Spleen (tissue), 11 donors: Measurements from ENCODE around the gene EIF4B. TPM values are rescaled to one million over a fixed set of nuclear protein-coding genes. Genes with fewer than 3 reads are reported as not detected.

ENCODE experiments used
- DNase-seq: peaks from one replicate; pipeline ENCODE4 v3.0.0-alpha.2; 2020
- H3K27ac ChIP-seq, 8 donors: fragments of 200-600 bp; sonication (generic) in 7 of 8; 1 replicate in 4 of 8; 2 replicates in 4 of 8; pipeline versions ENCODE4 v1.5.0 to v1.8.0; 2016 to 2021; ENCODE audit warnings: inconsistent platforms in 4 of 8, mild to moderate bottlenecking in 4 of 8, moderate library complexity in 1 of 8
- H3K27me3 ChIP-seq, 7 donors: fragments of 200-600 bp; sonication (generic) in 6 of 7; replicated peaks in 1 of 7; 1 replicate in 4 of 7; 2 replicates in 3 of 7; pipeline versions ENCODE4 v1.5.0 to v1.8.0; 2016 to 2021; ENCODE audit warnings: inconsistent platforms in 3 of 7, mild to moderate bottlenecking in 1 of 7
- H3K36me3 ChIP-seq, 6 donors: fragments of 200-600 bp; sonication (generic) in 5 of 6; 1 replicate in 4 of 6; 2 replicates in 2 of 6; pipeline versions ENCODE4 v1.5.0 to v1.8.0; 2016 to 2021; ENCODE audit warnings: inconsistent platforms in 2 of 6
- H3K4me1 ChIP-seq, 6 donors: fragments of 200-600 bp; sonication (generic) in 5 of 6; 1 replicate in 3 of 6; 2 replicates in 3 of 6; pipeline versions ENCODE4 v1.5.0 to v1.8.0; 2016 to 2021; ENCODE audit warnings: inconsistent platforms in 3 of 6
- H3K4me3 ChIP-seq, 8 donors: fragments of 200-600 bp; sonication (generic) in 7 of 8; 1 replicate in 4 of 8; 2 replicates in 4 of 8; pipeline versions ENCODE4 v1.5.0 to v1.8.0; 2016 to 2021; ENCODE audit warnings: inconsistent platforms in 4 of 8, mild to moderate bottlenecking in 4 of 8, moderate library complexity in 2 of 8
- H3K9me3 ChIP-seq, 8 donors: fragments of 200-600 bp; sonication (generic) in 7 of 8; 1 replicate in 4 of 8; 2 replicates in 4 of 8; pipeline versions ENCODE4 v1.5.0 to v1.8.0; 2016 to 2021; ENCODE audit warnings: inconsistent platforms in 4 of 8
- CTCF ChIP-seq, 11 experiments: fragments of 200-600 bp in 7 of 11; fragments of 450-650 bp in 4 of 11; sonication (generic) in 4 of 11; IDR thresholded peaks in 8 of 11; conservative IDR thresholded peaks in 3 of 11; 1 replicate in 7 of 11; 2 replicates in 4 of 11; pipeline versions ENCODE4 v1.4.0 to v1.8.0; 2016 to 2021; ENCODE audit warnings: antibody characterized with exemption in 11 of 11, inconsistent platforms in 4 of 11, mild to moderate bottlenecking in 1 of 11
- POLR2A ChIP-seq, 3 donors: fragments of 450-650 bp; IDR thresholded peaks; one replicate each; pipeline ENCODE4 v1.5.1; 2017; ENCODE audit warnings: antibody characterized with exemption in 3 of 3, mild to moderate bottlenecking in 1 of 3
- POLR2AphosphoS5 ChIP-seq, 3 donors: sonication (generic); formaldehyde crosslinking; IDR thresholded peaks; one replicate each; pipeline ENCODE4 v1.5.1; 2017; ENCODE audit warnings: antibody characterized with exemption in 3 of 3
- whole genome bisulfite sequencing, 5 donors: extraction: QIAGEN DNeasy Blood & Tissue Kit in 3 of 5; methylation state at CpG; one replicate each; pipeline versions ENCODE4 v1.1.5 to v1.1.7; 2013 to 2018; 5-methylcytosine and 5-hydroxymethylcytosine counted together
- intact Hi-C: fragments of 100-400 bp; cut with DNase I; formaldehyde crosslinking; loops from one replicate; pipeline ENCODE4 v1.15.0; 2023; ENCODE audit warnings: low total_unique reads
- polyA plus RNA-seq, 3 donors: library from polyadenylated mRNA; stranded (reverse); fragments of 200-250 nt; gene quantifications; one replicate each; pipeline ENCODE4 v1.2.1, GENCODE V29; 2013
- total RNA-seq, 7 donors: library from RNA; depleted of rRNA in 3 of 7; stranded (reverse); fragments of >200 nt in 3 of 7; fragmentation: NEBNext Ultra II Directional in 4 of 7; extraction: Animal tissue kit (Norgen Biotek cat#: 25700) in 4 of 7; gene quantifications; one replicate each; pipeline versions ENCODE4 v1.1.0 to v1.2.1, GENCODE V29; 2016 to 2021
- donor health status: healthy with polysubstance abuse.
- donor health status: DM: no; HTN: no; CAD: no; lungs with moderate emphysema.
- donor health status: DM: no; HTN: no; CAD: no.
- donor health status: Bipolar disorder and iron deficiency.
- donor health status: healthy.
- donor health status: DM: no; HTN: no; CAD: no.
- donor health status: DM: yes; HTN: yes; CAD: no.

EIF4B gene
- total and polyA plus RNA-seq, 10 donors: 105 to 490 (median 398) TPM

GRCh38 chr12:53070877-53071492, 64.7 kb downstream of the EIF4B start:
- peak; percentile 24 to 64 (median 28) for TF ChIP-seq POLR2AphosphoS5 (IDR thresholded peaks at IDR 0.05)
- no peak for TF ChIP-seq POLR2A (IDR thresholded peaks at IDR 0.05)
- TF ChIP-seq CTCF (IDR thresholded peaks at IDR 0.05 in 8 of 11, conservative IDR thresholded peaks at IDR 0.05 in 3 of 11): no peak
- intact Hi-C loops: loop anchor here (10.0 kb wide), 1 partner anchor 134 kb away; the partner anchor contains the start of gene ITGB7
- H3K9me3 ChIP-seq: no peaks in the 10 kb centered on the region
- peak; percentile 66 for DNase-seq
- H3K4me3 ChIP-seq: no peak overlapping the region
- no peaks in the 10 kb centered on the region for H3K27me3 ChIP-seq
- peaks cover 22 to 100% (median 72%) of the 10 kb centered on the region in 6 donors for H3K4me1 ChIP-seq
- peak overlapping the region; percentile 58 to 94 (median 74) for H3K27ac ChIP-seq
- H3K36me3 ChIP-seq: peaks cover 0 to 100% (median 39%) of the 10 kb centered on the region in 6 donors
- WGBS, 5 donors: 80 to 92% (median 90%) methylated on average over 7 of the region's 7 CpGs

- intact Hi-C loops: loop anchor here (10.0 kb wide), 1 partner anchor 133 kb away; the partner anchor contains the start of gene ITGB7
- no peak for DNase-seq
- H3K27me3 ChIP-seq: no peaks in the 10 kb centered on the region
- no peaks in the 10 kb centered on the region for H3K9me3 ChIP-seq
- no peak overlapping the region for H3K4me3 ChIP-seq
- peak overlapping the region; percentile 70 to 94 (median 78) for H3K27ac ChIP-seq
- peaks cover 19 to 100% (median 69%) of the 10 kb centered on the region in 6 donors for H3K4me1 ChIP-seq
- WGBS, 5 donors: 46 to 65% (median 62%) methylated on average over 11 of the region's 11 CpGs
- peaks cover 0 to 100% (median 39%) of the 10 kb centered on the region in 6 donors for H3K36me3 ChIP-seq
- TF ChIP-seq CTCF (IDR thresholded peaks at IDR 0.05 in 8 of 11, conservative IDR thresholded peaks at IDR 0.05 in 3 of 11) (peak in 2 of 11 experiments; percentile 15 to 26), POLR2A (IDR thresholded peaks at IDR 0.05) (no peak), POLR2AphosphoS5 (IDR thresholded peaks at IDR 0.05) (peak; percentile 32 to 64 (median 43))
These were observed 65.6 kb downstream of the EIF4B start for GRCh38 chr12:53071591-53072551.

- no peak overlapping the region for H3K4me3 ChIP-seq
- no peaks in the 10 kb centered on the region for H3K9me3 ChIP-seq
- peaks cover 0 to 89% (median 39%) of the 10 kb centered on the region in 6 donors for H3K36me3 ChIP-seq
- 72 to 90% (median 83%) methylated on average over 6 of the region's 6 CpGs for WGBS, 5 donors
- intact Hi-C loops: loop anchor here (10.0 kb wide), 1 partner anchor 131 kb away; the partner anchor contains the start of gene ITGB7
- no peak for DNase-seq
- TF ChIP-seq POLR2AphosphoS5 (IDR thresholded peaks at IDR 0.05) (no peak), CTCF (IDR thresholded peaks at IDR 0.05 in 8 of 11, conservative IDR thresholded peaks at IDR 0.05 in 3 of 11) (no peak), POLR2A (IDR thresholded peaks at IDR 0.05) (no peak)
- peaks cover 33 to 100% (median 74%) of the 10 kb centered on the region in 6 donors for H3K4me1 ChIP-seq
- peak overlapping the region in 6 of 8 donors; percentile 20 to 94 (median 69) for H3K27ac ChIP-seq
- no peaks in the 10 kb centered on the region for H3K27me3 ChIP-seq
These were observed 67.6 kb downstream of the EIF4B start for GRCh38 chr12:53073881-53074280.
